Peyer's patch (tissue), 4 donors: ENCODE measurements around the gene AMZ1.

Experiments used
- CTCF ChIP-seq, 6 experiments: fragments of 450-650 bp in 4 of 6; fragments of 200-600 bp in 2 of 6; sonication (generic) in 1 of 6; IDR thresholded peaks; one replicate each; pipeline ENCODE4 v1.5.1; 2017 to 2019; ENCODE audit warnings: antibody characterized with exemption in 6 of 6, mild to moderate bottlenecking in 3 of 6, moderate library complexity in 1 of 6
- POLR2A ChIP-seq, 2 donors: fragments of 450-650 bp; IDR thresholded peaks; one replicate each; pipeline ENCODE4 v1.5.1; 2017; ENCODE audit warnings: antibody characterized with exemption in 2 of 2, mild to moderate bottlenecking in 2 of 2, moderate library complexity in 2 of 2

- no peak for TF ChIP-seq POLR2A (IDR thresholded peaks at IDR 0.05)
- TF ChIP-seq CTCF (IDR thresholded peaks at IDR 0.05), result no peak
Measured at GRCh38 chr7:2708041-2708440, 20.0 kb downstream of the AMZ1 start.
